HL-60 (cell line): Measurements from ENCODE around the gene TOR2A.

Source experiments
- POLR2AphosphoS5 ChIP-seq: IDR thresholded peaks from 2 replicates; pipeline ENCODE4 v1.6.1; 2012; ENCODE audit warnings: low read depth
- TF ChIP-seq, protein P1 (sequence below): IDR thresholded peaks from one replicate; pipeline ENCODE4 v1.5.1; 2011; ENCODE audit warnings: low read length, control low read depth, inconsistent platforms; ENCODE audit not compliant: insufficient read depth

DNA sequence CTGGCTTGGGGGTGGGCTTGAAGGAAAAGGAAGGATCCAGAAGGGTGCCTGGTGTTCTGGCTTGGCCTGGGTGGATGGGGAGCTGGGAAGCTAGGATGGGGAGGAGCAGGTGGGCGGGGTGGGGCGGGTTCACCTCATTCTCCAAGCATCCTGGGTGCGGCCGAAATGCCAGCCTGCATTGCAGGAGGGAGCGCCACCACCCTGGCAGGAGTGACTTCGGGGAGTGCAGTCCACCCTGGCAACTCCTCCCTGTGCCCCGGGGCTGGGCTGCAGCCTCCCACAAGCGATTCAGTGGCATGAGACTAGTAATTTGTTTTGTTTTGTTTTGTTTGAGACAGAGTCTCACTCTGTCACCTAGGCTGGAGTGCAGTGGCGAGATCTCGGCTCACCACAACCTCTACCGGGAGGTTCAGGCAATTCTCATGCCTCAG, 13.7 kb downstream of the TOR2A start:
- TF ChIP-seq, protein P1, sequence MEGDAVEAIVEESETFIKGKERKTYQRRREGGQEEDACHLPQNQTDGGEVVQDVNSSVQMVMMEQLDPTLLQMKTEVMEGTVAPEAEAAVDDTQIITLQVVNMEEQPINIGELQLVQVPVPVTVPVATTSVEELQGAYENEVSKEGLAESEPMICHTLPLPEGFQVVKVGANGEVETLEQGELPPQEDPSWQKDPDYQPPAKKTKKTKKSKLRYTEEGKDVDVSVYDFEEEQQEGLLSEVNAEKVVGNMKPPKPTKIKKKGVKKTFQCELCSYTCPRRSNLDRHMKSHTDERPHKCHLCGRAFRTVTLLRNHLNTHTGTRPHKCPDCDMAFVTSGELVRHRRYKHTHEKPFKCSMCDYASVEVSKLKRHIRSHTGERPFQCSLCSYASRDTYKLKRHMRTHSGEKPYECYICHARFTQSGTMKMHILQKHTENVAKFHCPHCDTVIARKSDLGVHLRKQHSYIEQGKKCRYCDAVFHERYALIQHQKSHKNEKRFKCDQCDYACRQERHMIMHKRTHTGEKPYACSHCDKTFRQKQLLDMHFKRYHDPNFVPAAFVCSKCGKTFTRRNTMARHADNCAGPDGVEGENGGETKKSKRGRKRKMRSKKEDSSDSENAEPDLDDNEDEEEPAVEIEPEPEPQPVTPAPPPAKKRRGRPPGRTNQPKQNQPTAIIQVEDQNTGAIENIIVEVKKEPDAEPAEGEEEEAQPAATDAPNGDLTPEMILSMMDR = no peak
- TF ChIP-seq POLR2AphosphoS5 = no peak
